RWPE1 (cell line): ENCODE data around the gene NBPF26.
"Not testable (repeated sequence)": the region's sequence is repeated elsewhere in the genome, so short reads cannot be mapped to it uniquely, and the experiment has no call there.

Source experiments
- CTCF ChIA-PET: fragments of 350-600 bp; sonication (Branson Sonifier 250); formaldehyde crosslinking; extraction: SDS; loops from one replicate; lab custom pipeline; 2021; lab: Yijun Ruan, JAX
- POLR2A ChIA-PET: fragments of 400-600 bp; formaldehyde crosslinking; extraction: SDS; loops from one replicate; lab custom pipeline; 2020; ENCODE audit warnings: antibody characterized with exemption; ENCODE audit not compliant: low non-redundant PET; lab: Yijun Ruan, JAX
- DNase-seq: peaks from one replicate; pipeline ENCODE4 v3.0.0; 2012; ENCODE audit warnings: low spot score
- H3K27ac ChIP-seq: fragments of 450-650 bp; 2 replicates; pipeline ENCODE4 v1.5.1; 2017
- CTCF ChIP-seq: fragments of 450-650 bp; conservative IDR thresholded peaks from 2 replicates; pipeline ENCODE4 v1.5.1; 2017; ENCODE audit warnings: low read depth, mild to moderate bottlenecking

The NBPF26 gene

DNA sequence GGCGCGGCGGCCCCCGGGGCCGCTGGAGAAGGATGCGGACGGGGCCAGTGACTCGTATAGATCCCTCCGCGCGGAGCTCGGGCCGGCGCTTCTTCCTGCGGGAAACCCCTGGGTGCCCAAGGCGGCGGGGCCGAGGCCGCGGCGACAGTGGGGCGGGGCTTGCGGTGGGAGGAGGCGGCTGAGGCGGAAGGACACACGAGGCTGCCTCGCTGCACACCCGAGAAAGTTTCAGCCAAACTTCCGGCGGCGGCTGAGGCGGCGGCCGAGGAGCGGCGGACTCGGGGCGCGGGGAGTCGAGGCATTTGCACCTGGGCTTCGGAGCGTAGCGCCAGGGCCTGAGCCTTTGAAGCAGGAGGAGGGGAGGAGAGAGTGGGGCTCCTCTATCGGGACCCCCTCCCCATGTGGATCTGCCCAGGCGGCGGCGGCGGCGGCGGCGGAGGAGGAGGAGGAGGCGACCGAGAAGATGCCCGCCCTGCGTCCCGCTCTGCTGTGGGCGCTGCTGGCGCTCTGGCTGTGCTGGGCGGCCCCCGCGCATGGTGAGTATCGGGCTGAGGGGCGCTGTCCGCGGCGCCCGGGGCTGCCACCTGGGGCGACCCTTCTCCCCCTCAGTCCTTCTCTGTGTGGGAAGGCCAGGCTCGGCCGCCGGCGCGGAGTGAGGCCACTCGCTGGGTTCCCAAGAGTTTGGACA, at the start of gene NBPF26:
Gene NBPF26, plus strand, starts transcription at position 231 of the 688 bp plus-strand sequence.
- CTCF ChIA-PET, POLR2A ChIA-PET: not testable (repeated sequence)
- peak; percentile 28 for DNase-seq
- peak within 1 kb of the TSS; percentile 67 for H3K27ac ChIP-seq

DNA sequence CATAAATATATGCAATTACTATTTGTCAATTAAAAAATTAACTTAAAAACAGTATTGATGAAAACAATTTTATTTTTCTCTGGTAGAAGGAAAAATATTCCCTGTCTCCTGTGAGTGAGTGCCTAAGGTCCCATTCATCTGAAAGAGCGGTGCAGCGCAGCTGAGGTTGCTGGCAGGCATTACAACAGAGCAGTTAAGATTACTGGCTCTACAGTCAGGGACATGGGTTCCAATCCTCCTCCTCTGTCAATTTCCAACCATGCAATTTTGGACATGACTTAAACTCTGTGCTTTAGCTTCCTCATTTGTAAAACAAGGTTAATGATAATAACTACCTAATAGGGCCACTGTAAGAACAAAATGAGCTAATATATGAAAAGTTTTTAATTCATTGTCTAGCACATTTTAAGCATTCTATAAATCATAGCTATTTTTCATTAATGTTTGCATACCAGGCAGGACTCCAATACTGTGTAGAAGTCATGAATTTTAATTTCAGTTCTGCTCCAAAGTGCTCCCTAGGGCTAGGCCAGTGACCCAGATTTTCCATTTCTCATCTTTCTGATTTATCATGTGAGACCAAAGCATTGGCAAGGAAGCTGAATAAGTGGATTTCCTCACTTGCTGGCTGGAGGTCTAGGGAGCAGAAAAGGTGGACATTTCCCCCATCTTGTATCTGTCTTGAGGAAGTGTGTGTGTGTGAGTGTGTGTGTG, 43.5 kb upstream of the NBPF26 start:
- DNase-seq, POLR2A ChIA-PET, H3K27ac ChIP-seq, CTCF ChIA-PET: not testable (repeated sequence)

GRCh38 chr1:120680938-120681337, 42.8 kb upstream of the NBPF26 start:
- POLR2A ChIA-PET, DNase-seq, CTCF ChIA-PET, H3K27ac ChIP-seq: not testable (repeated sequence)

DNA sequence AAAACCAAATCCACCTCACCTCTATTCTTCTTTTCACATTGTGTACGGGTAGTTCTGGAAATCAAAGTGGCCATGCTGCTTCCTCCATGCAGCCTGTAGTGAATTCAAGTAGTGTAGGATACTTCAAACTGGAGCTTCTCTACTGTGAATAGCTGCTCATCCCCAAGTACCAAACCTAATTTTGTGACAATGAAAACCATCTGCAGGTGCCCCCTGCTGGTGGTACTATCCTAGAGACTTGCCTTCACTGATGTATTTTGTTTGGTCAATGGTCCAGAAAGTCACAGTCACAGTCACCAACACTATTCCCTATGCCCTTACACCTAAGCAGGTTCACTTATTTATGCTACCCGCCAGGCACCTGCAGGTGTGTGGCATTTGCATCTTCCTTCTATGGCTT, 39.3 kb upstream of the NBPF26 start:
- H3K27ac ChIP-seq, CTCF ChIA-PET, DNase-seq, POLR2A ChIA-PET: not testable (repeated sequence)

GRCh38 chr1:120685622-120686021, 38.1 kb upstream of the NBPF26 start:
- POLR2A ChIA-PET, CTCF ChIA-PET, H3K27ac ChIP-seq, DNase-seq: not testable (repeated sequence)

GRCh38 chr1:120687250-120687649, 36.5 kb upstream of the NBPF26 start:
- DNase-seq, H3K27ac ChIP-seq, POLR2A ChIA-PET, CTCF ChIA-PET: not testable (repeated sequence)

GRCh38 chr1:120700807-120701562, 22.8 kb upstream of the NBPF26 start:
- POLR2A ChIA-PET, CTCF ChIA-PET, DNase-seq, H3K27ac ChIP-seq: not testable (repeated sequence)

- POLR2A ChIA-PET, H3K27ac ChIP-seq, CTCF ChIA-PET, DNase-seq: not testable (repeated sequence)
Observed at GRCh38 chr1:120723358-120723714, 409 bp upstream of the NBPF26 start.

DNA sequence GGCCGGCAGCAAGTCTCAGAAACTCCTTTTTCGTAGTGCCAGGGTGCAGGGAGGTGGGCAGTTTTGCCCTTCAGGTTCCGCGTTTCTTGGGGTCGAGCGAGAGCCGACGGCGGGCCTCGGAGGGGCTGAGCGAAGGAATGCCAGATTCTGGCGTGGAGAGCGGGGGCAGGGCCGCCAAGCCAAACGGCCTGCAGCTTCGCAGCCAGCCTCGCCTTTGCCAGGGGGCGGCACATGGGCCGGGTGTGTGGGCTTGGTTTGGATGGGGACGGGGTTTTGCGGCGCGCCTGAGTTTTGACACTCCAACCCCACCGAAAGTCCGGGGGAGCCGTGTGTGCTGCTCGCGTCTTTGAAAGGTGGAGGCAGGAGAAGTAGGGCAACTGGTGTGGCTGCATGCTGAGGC, 762 bp downstream of the NBPF26 start:
- CTCF ChIA-PET, DNase-seq, POLR2A ChIA-PET: not testable (repeated sequence)
- peak overlapping the region; percentile 67 for H3K27ac ChIP-seq

GRCh38 chr1:120728811-120729210, 5.1 kb downstream of the NBPF26 start:
- POLR2A ChIA-PET, CTCF ChIA-PET, H3K27ac ChIP-seq, DNase-seq: not testable (repeated sequence)

- POLR2A ChIA-PET, DNase-seq, H3K27ac ChIP-seq, CTCF ChIA-PET: not testable (repeated sequence)
Observed at GRCh38 chr1:120769090-120769489, 45.3 kb downstream of the NBPF26 start.

DNA sequence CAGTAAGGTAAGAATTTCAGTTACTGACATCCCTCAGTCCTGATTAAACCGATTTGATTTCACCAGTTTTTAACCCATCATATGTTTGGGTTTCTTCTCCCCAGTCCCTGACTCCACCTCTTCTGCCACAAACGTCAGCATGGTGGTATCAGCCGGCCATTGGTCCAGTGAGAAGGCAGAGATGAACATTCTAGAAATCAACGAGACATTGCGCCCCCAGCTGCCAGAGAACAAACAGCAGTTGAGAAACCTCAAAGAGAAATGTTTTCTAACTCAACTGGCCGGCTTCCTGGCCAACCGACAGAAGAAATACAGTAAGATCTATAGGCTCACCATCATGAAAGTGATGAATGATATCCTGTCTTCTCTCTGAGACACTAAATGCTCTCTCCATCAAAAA, 81.7 kb downstream of the NBPF26 start:
- DNase-seq, H3K27ac ChIP-seq, CTCF ChIA-PET, POLR2A ChIA-PET: not testable (repeated sequence)

- CTCF ChIA-PET, POLR2A ChIA-PET, DNase-seq, H3K27ac ChIP-seq: not testable (repeated sequence)
- TF ChIP-seq CTCF = peak; percentile 60
Observed at GRCh38 chr1:120811822-120812221, 88.1 kb downstream of the NBPF26 start.

DNA sequence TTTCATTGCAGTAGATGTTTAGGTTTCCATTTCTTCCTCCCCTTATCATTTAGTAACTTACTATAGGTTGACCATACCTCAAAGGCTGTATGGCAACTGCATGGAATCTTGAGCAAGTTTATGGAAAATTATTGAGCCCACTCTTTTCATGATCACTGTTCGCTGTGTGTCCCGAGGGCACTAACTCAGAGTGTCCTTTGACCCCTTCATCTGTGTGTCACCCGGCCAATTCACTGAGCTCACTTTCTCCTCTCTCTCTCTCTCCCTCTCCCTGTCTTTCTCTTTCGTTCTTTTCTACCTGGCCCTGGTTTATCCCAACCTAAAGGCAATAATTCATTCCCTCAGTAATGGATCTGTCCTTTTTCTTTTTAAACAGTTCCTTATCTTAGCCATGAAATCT, 101.3 kb downstream of the NBPF26 start:
- POLR2A ChIA-PET, DNase-seq, CTCF ChIA-PET, H3K27ac ChIP-seq: not testable (repeated sequence)

DNA sequence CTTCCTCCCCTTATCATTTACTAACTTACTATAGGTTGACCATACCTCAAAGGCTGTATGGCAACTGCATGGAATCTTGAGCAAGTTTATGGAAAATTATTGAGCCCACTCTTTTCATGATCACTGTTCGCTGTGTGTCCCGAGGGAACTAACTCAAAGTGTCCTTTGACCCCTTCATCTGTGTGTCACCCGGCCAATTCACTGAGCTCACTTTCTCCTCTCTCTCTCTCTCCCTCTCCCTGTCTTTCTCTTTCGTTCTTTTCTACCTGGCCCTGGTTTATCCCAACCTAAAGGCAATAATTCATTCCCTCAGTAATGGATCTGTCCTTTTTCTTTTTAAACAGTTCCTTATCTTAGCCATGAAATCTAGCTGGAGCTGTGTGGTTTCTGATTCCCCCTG, 102.9 kb downstream of the NBPF26 start:
- H3K27ac ChIP-seq, POLR2A ChIA-PET, DNase-seq, CTCF ChIA-PET: not testable (repeated sequence)
